H4 (cell line): ENCODE results near the gene NTS. TPM values are rescaled to one million over a fixed set of nuclear protein-coding genes. Genes with fewer than 3 reads are reported as not detected.

Experiments
- DNase-seq: peaks from one replicate; pipeline ENCODE4 v3.0.0-alpha.2; 2015; ENCODE audit warnings: low spot score
- total RNA-seq: library from RNA; depleted of rRNA; stranded (reverse); fragments of >200 nt; shearing (Covaris generic); gene quantifications from 2 replicates; pipeline ENCODE4 v1.2.3, GENCODE V29; 2014; rRNA removed

NTS gene
- total RNA-seq, result 0.08 TPM in 1 of 2 replicates, not detected in the other

GRCh38 chr12:85874031-85874461, at the start of gene NTS:
TSS of gene NTS (plus strand) at chr12:85874295. CDS start at chr12:85874404, 109 bp downstream.
- DNase-seq, result peak; percentile 9

- DNase-seq, result no peak
Observed at GRCh38 chr12:85825746-85826145, 48.3 kb upstream of the NTS start.

GRCh38 chr12:85828576-85828975, 45.5 kb upstream of the NTS start:
- no peak for DNase-seq

GRCh38 chr12:85829391-85829790, 44.7 kb upstream of the NTS start:
- no peak for DNase-seq

GRCh38 chr12:85831327-85831990, 42.6 kb upstream of the NTS start:
- DNase-seq, result no peak

- DNase-seq, result no peak
Observed at GRCh38 chr12:85833579-85833978, 40.5 kb upstream of the NTS start.

GRCh38 chr12:85834378-85834777, 39.7 kb upstream of the NTS start:
- peak; percentile 25 for DNase-seq

- no peak for DNase-seq
Observed at GRCh38 chr12:85835426-85836196, 38.5 kb upstream of the NTS start.

- peak; percentile 88 for DNase-seq
Observed at GRCh38 chr12:85836197-85837090, 37.7 kb upstream of the NTS start, which contains the start of gene RASSF9. TSS of gene RASSF9 (minus strand) at chr12:85836409. CDS start at chr12:85836201, 208 bp downstream.

- DNase-seq, result no peak
Observed at GRCh38 chr12:85843606-85844310, 30.3 kb upstream of the NTS start.

GRCh38 chr12:85849344-85849743, 24.8 kb upstream of the NTS start:
- no peak for DNase-seq

GRCh38 chr12:85855305-85855704, 18.8 kb upstream of the NTS start:
- no peak for DNase-seq

GRCh38 chr12:85856966-85857365, 17.1 kb upstream of the NTS start:
- no peak for DNase-seq

GRCh38 chr12:85865890-85866289, 8.2 kb upstream of the NTS start:
- DNase-seq, result no peak

- DNase-seq, result peak; percentile 51
Observed at GRCh38 chr12:85866986-85867776, 6.9 kb upstream of the NTS start.

GRCh38 chr12:85872497-85873091, 1.5 kb upstream of the NTS start:
- DNase-seq, result peak; percentile 63

GRCh38 chr12:85877459-85877858, 3.4 kb downstream of the NTS start:
- DNase-seq, result no peak

GRCh38 chr12:85883763-85884162, 9.7 kb downstream of the NTS start:
- DNase-seq, result no peak

- DNase-seq, result no peak
Observed at GRCh38 chr12:85894653-85895052, 20.6 kb downstream of the NTS start.

GRCh38 chr12:85920324-85920947, 46.3 kb downstream of the NTS start:
- peak; percentile 10 for DNase-seq
